BLaER1 (cell line): ENCODE data around the gene AGPAT2.

ENCODE experiments used
- H3K27ac ChIP-seq: shearing (Covaris generic); formaldehyde crosslinking; 2 replicates; pipeline ENCODE4 v1.8.1; 2022
- H3K27me3 ChIP-seq: shearing (Covaris generic); formaldehyde crosslinking; 2 replicates; pipeline ENCODE4 v1.8.1; 2022
- H3K36me3 ChIP-seq: shearing (Covaris generic); formaldehyde crosslinking; 2 replicates; pipeline ENCODE4 v1.8.1; 2022
- H3K4me1 ChIP-seq: shearing (Covaris generic); formaldehyde crosslinking; 2 replicates; pipeline ENCODE4 v1.8.1; 2022
- H3K4me2 ChIP-seq: shearing (Covaris generic); formaldehyde crosslinking; 2 replicates; pipeline ENCODE4 v1.8.1; 2022
- H3K4me3 ChIP-seq: shearing (Covaris generic); formaldehyde crosslinking; 2 replicates; pipeline ENCODE4 v1.8.1; 2022
- H3K9ac ChIP-seq: shearing (Covaris generic); formaldehyde crosslinking; 2 replicates; pipeline ENCODE4 v1.8.1; 2022
- H3K9me3 ChIP-seq: shearing (Covaris generic); formaldehyde crosslinking; 2 replicates; pipeline ENCODE4 v1.8.1; 2022
- H4K20me1 ChIP-seq: shearing (Covaris generic); formaldehyde crosslinking; 2 replicates; pipeline ENCODE4 v1.8.1; 2022
- Cebpa-rat ChIP-seq: shearing (Covaris generic); IDR thresholded peaks from 2 replicates; pipeline ENCODE4 v1.8.1; 2022

AGPAT2 gene

DNA sequence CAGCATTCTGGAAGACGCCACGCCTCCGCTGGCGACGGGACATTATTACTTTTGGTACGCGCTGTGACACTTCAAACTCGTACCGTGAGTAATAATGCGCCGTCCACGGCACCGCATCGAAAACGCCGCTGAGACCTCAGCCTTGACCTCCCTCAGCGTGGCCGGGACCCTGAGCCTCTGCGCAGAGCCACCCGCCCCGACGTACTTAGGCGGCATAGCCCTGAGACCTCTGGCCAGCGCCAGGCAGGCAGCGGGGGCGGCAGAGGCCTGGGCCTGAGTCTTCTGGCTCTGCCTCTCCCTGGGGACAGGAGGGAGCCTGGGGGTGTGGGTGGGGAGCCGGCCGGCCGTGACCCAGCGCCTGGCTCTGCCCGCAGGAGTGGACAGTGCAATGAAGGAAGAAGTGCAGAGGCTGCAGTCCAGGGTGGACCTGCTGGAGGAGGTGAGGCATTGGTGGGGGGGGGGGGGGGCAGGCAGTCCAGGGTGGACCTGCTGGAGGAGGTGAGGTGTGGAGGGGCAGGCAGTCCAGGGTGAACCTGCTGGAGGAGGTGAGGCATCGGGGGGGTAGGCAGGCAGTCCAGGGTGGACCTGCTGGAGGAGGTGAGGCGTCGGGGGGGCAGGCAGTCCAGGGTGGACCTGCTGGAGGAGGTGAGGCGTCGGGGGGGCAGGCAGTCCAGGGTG, 16.5 kb downstream of the AGPAT2 start:
- Histone ChIP-seq H3K4me3 (0 out of 2 replicates have a peak overlapping the region, but pooled peaks have one; percentile 3), H3K36me3 (peaks cover 45% of the 10 kb centered on the region), H3K9ac (peak overlapping the region; percentile 41; the same call in 1 of the 2 replicates), H3K4me1 (peaks cover 96% of the 10 kb centered on the region), H4K20me1 (peaks cover 80% of the 10 kb centered on the region), H3K27ac (peak overlapping the region; percentile 67), H3K27me3 (peaks cover 17% of the 10 kb centered on the region; the same call in 1 of the 2 replicates), H3K9me3 (no peaks in the 10 kb centered on the region), H3K4me2 (peak overlapping the region; percentile 99)
- TF ChIP-seq Cebpa-rat = no peak

- Histone ChIP-seq H3K9ac (peak overlapping the region; percentile 41; the same call in 1 of the 2 replicates), H3K27ac (peak overlapping the region; percentile 67), H3K36me3 (peaks cover 41% of the 10 kb centered on the region), H3K4me3 (0 out of 2 replicates have a peak overlapping the region, but pooled peaks have one; percentile 3), H3K4me2 (peak overlapping the region; percentile 99), H4K20me1 (peaks cover 76% of the 10 kb centered on the region), H3K9me3 (no peaks in the 10 kb centered on the region), H3K27me3 (peaks cover 22% of the 10 kb centered on the region; the same call in 1 of the 2 replicates), H3K4me1 (peaks cover 95% of the 10 kb centered on the region)
- no peak for TF ChIP-seq Cebpa-rat
Observed at GRCh38 chr9:136669791-136670464, 17.3 kb downstream of the AGPAT2 start.

GRCh38 chr9:136668983-136669790, 18.1 kb downstream of the AGPAT2 start:
- Histone ChIP-seq H3K36me3 (peaks cover 34% of the 10 kb centered on the region), H3K27me3 (peaks cover 29% of the 10 kb centered on the region; the same call in 1 of the 2 replicates), H3K9ac (no peak overlapping the region), H3K9me3 (no peaks in the 10 kb centered on the region), H3K27ac (peak overlapping the region; percentile 67), H4K20me1 (peaks cover 75% of the 10 kb centered on the region), H3K4me2 (peak overlapping the region; percentile 99), H3K4me1 (peaks cover 95% of the 10 kb centered on the region), H3K4me3 (no peak overlapping the region)
- no peak for TF ChIP-seq Cebpa-rat

- Histone ChIP-seq H3K9ac (peak overlapping the region; percentile 29; the same call in 1 of the 2 replicates), H3K36me3 (peaks cover 23% of the 10 kb centered on the region), H3K27ac (peak overlapping the region; percentile 35; the same call in 1 of the 2 replicates), H3K9me3 (no peaks in the 10 kb centered on the region), H4K20me1 (peaks cover 71% of the 10 kb centered on the region), H3K4me3 (peak overlapping the region; percentile 25; the same call in 1 of the 2 replicates), H3K4me2 (peak overlapping the region; percentile 99), H3K27me3 (peaks cover 36% of the 10 kb centered on the region; the same call in 1 of the 2 replicates), H3K4me1 (peaks cover 95% of the 10 kb centered on the region)
- TF ChIP-seq Cebpa-rat = no peak
Observed at GRCh38 chr9:136667940-136668760, 19.1 kb downstream of the AGPAT2 start.

- H3K4me2 ChIP-seq = peak overlapping the region; percentile 99
- peaks cover 65% of the 10 kb centered on the region for H4K20me1 ChIP-seq
- TF ChIP-seq Cebpa-rat = no peak
- H3K36me3 ChIP-seq = 0 out of 2 replicates have a peak, but pooled peaks cover 22% of the 10 kb centered on the region
- peaks cover 36% of the 10 kb centered on the region; the same call in 1 of the 2 replicates for H3K27me3 ChIP-seq
- 0 out of 2 replicates have a peak overlapping the region, but pooled peaks have one; percentile 25 for H3K4me3 ChIP-seq
- H3K4me1 ChIP-seq = peaks cover 95% of the 10 kb centered on the region
- no peaks in the 10 kb centered on the region for H3K9me3 ChIP-seq
- H3K9ac ChIP-seq = peak overlapping the region; percentile 29; the same call in 1 of the 2 replicates
- H3K27ac ChIP-seq = peak overlapping the region; percentile 60; the same call in 1 of the 2 replicates
Observed at GRCh38 chr9:136667214-136667939, 19.9 kb downstream of the AGPAT2 start.

GRCh38 chr9:136666372-136667213, 20.7 kb downstream of the AGPAT2 start:
- Histone ChIP-seq H3K9ac (peak overlapping the region; percentile 66), H3K4me1 (peaks cover 94% of the 10 kb centered on the region), H3K9me3 (no peaks in the 10 kb centered on the region), H3K36me3 (0 out of 2 replicates have a peak, but pooled peaks cover 22% of the 10 kb centered on the region), H3K4me2 (peak overlapping the region; percentile 99), H4K20me1 (peaks cover 57% of the 10 kb centered on the region), H3K27ac (peak overlapping the region; percentile 60), H3K27me3 (peaks cover 36% of the 10 kb centered on the region; the same call in 1 of the 2 replicates), H3K4me3 (peak overlapping the region; percentile 69)
- no peak for TF ChIP-seq Cebpa-rat

DNA sequence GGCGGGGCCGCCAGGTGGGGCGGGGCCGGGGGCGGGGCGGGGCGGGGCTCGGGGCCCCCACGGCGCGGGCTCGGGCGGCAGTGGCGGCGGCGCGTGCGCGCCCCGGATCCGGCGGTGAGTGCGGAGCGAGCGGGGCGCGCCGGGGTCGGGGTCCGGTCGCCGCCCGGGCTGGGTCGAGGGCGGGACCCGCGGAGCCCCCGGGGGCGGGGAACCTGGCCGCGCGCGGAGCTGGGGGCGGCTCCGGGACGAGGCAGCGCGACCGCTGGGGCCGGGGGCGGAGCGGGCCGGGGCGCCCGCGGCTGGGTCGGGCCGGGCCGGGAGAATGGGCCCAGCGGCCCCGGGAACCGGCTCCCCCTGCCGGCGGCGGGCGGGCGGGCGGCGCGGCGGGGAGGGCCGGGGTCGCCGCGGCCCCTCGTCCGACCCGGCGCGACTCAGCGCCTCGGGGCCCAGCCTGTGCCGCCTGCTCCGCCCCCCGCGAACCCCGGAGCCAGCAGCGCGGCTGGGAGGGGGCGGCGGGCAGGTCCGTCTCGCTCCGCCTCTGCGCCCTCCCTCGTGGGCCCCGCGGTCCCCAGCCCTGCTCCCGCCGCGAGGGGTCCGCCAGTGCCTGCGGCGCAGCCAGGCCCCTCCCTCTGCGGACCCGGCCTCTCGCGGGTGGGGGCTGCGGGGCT, 21.4 kb downstream of the AGPAT2 start:
- Histone ChIP-seq H3K4me2 (peak overlapping the region; percentile 99), H3K36me3 (0 out of 2 replicates have a peak, but pooled peaks cover 22% of the 10 kb centered on the region), H4K20me1 (peaks cover 52% of the 10 kb centered on the region), H3K27me3 (peaks cover 36% of the 10 kb centered on the region; the same call in 1 of the 2 replicates), H3K9me3 (no peaks in the 10 kb centered on the region), H3K4me1 (peaks cover 94% of the 10 kb centered on the region), H3K4me3 (peak overlapping the region; percentile 69), H3K9ac (peak overlapping the region; percentile 66), H3K27ac (peak overlapping the region; percentile 60)
- TF ChIP-seq Cebpa-rat = no peak
